ENCODE results near the gene UCP3.

The UCP3 gene

GRCh38 chr11:74043450-74043849 is 34.6 kb upstream of the UCP3 start:
- DNase-seq (ENCODE audit: low spot score) = no peak
- H3K27ac ChIP-seq = no peak overlapping the region
- TF ChIP-seq CTCF (IDR thresholded peaks at IDR 0.05) = no peak
- H3K4me3 ChIP-seq = no peak overlapping the region

GRCh38 chr11:74037309-74037708 is 28.4 kb upstream of the UCP3 start:
- DNase-seq (ENCODE audit: low spot score) = no peak
- Histone ChIP-seq H3K27ac (no peak overlapping the region), H3K4me3 (no peak overlapping the region)
- no peak for TF ChIP-seq CTCF (IDR thresholded peaks at IDR 0.05)

DNA sequence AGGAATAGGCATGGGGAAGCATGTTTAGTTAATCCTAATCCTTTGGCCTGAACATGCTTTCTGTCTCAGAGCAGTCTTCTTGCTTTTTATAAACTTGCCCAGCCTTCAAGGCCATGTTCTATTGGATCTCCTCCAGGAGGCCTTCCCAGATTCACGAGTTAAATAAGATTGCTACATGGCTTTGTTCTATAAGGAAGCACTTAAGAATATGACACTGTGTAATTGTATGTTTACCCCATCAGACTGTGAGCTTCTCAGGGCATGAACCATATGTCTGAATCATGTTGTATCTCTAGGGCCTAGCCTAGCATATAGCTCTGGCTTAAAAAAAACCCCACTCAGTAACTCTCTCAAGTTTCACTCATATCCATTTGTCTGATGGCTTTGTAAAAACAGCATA is 26.4 kb upstream of the UCP3 start:
- no peak overlapping the region for H3K4me3 ChIP-seq
- H3K27ac ChIP-seq = peak overlapping the region in 1 of 2 donors; percentile 25
- no peak for DNase-seq (ENCODE audit: low spot score)
- no peak for TF ChIP-seq CTCF (IDR thresholded peaks at IDR 0.05)

DNA sequence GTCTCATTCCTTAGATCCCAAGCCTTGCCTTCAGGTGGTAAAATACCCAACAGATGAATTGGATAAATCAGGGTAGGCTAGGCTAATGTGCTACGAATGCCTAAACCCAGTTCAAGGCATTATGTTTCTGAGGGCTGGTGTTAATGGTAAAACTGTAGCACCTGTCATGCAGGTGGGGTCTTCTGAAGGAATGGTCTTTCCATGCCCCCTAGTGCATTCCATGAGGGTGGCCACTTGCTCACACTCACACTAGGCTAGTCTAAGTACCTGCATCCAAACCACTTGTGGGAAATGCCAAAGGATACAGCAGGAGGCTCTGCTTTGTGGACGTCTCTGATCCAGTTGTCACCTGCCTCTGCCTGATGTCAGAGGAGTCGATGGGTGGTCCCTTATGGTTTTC is 24.2 kb upstream of the UCP3 start:
- H3K27ac ChIP-seq = no peak overlapping the region
- H3K4me3 ChIP-seq = no peak overlapping the region
- TF ChIP-seq CTCF (IDR thresholded peaks at IDR 0.05) = no peak
- no peak for DNase-seq (ENCODE audit: low spot score)

DNA sequence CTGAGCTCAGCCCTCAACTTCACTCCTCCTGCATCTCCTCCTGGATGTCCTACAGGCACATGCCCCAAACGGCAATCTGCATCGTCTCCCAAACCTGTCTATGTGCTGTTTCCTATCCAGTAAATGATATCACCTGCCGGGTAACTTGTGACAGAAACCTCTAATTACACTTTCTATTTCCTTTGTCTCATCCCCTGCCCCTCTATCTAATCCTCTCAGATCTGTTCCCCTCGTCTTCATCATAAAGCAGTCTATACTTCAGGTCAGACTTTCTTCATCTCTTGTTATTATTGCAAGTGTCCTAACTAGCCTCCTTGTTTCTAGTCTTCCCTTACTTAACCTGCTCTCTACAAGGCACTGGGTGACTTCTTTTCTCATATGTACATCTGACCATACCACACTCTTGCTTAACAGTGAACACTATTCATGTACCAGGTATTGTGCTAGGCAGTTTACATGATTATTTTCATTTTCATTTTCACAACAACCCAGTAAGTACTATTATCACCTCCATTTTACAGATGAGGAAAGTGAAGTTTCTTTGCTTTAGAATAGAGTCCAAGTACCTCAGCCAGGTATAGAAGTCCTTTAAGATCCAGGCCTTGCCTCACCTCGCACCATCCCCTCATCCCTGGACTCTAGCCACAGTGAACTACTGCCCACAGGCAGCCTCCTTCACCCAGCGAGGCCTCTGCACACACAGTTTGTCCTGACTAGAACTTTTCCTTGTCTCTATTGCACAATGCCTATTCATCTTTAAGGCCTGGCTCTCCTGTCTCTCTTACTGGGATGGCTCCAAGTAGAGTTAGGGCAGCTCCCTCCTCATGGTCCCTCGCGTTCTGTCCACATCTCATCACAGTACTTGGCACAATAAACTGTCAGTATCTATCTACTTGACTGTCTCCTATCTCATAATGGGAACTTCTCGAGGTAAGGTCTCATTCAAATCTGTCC is 22.1 kb upstream of the UCP3 start:
- Histone ChIP-seq H3K4me3 (no peak overlapping the region), H3K27ac (no peak overlapping the region)
- DNase-seq (ENCODE audit: low spot score) = no peak
- TF ChIP-seq CTCF (IDR thresholded peaks at IDR 0.05) = no peak

DNA sequence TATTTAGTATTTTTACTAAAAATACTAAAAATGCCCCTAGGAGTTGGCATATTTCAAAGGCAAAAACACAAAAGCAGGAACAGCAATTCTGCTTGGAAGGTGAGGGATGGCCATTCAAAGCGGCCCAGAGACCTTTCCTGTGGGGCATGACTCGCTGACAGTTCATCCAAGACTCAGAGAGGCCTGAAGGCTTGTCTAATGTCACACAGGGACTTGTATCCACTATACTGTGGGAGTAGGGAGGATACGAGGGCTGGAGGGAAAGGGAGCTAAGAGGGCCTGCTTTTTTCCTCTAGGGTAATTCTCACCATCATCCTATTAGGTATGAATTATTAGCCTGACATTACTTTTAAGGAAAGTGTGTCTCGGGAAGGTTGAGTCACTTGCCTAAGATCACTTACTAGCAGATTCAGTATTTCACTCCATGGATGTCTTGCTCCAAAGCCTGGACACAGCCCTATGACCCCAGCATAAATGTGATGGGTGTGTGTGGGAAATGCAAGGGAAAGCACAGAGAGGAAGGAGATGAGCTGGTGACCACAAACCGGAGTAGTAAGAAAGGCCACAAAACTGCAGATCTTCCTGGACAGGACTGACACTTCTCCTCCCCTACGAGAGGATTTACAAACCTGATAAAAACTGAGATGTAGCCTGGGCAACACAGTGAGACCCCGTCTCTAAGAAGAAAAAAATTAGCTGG is 16.7 kb upstream of the UCP3 start:
- DNase-seq (ENCODE audit: low spot score) = no peak
- no peak for TF ChIP-seq CTCF (IDR thresholded peaks at IDR 0.05)
- Histone ChIP-seq H3K27ac (peak overlapping the region in 1 of 2 donors; percentile 8), H3K4me3 (no peak overlapping the region)
